ENCODE measurements around the gene LCN2.

GRCh38 chr9:128113526-128114325 lies 35.5 kb upstream of the LCN2 start:
- no peak for TF ChIP-seq CTCF (IDR thresholded peaks at IDR 0.05; ENCODE audit: insufficient read depth, low read length, poor library complexity, severe bottlenecking)
- no peak for TF ChIP-seq EZH2phosphoT487 (conservative IDR thresholded peaks at IDR 0.05; ENCODE audit: low read length)
